Epidermal melanocyte (primary cell): ENCODE measurements around the gene PDE7B.

Source experiments
- DNase-seq: peaks from one replicate; pipeline ENCODE4 v3.0.0; 2011; ENCODE audit warnings: low spot score; ENCODE audit not compliant: insufficient read length

The PDE7B gene

DNA sequence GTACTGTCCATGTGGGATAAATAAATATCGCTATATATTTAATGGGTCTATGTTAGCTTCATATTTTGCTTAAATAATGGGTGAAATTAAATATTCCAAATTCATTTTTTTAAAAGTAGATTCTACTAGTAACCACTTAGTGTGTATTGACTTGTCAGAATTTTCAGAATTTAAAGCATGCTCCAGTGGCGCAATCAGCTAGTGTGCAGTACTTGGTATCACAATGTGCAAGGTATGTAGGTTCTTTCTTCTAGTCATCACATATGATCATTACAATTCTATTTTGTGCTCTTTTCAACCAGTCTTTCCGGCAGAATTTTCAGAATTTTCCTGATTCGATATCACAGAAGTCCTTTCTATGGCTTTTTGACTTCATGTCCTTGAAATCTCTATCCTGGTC, 32.6 kb downstream of the PDE7B start:
- no peak for DNase-seq

DNA sequence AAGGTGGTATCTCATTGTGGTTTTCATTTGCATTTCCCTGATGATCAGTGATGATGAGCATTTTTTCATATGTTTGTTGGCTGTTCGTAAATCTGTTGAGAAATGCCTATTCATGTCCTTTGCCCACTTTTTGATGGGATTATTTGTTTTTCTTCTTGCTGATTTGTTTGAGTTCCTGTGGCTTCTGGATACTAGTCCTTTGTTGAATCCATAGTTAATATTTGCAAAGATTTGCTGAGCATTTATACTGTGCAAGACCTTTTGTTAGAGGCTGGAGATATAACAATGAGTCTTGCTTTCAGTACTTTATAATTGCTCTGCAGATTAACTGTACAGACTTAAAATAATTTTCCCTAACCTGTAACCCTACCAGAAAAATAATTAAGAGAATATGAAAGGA, 35.6 kb downstream of the PDE7B start:
- DNase-seq: no peak

DNA sequence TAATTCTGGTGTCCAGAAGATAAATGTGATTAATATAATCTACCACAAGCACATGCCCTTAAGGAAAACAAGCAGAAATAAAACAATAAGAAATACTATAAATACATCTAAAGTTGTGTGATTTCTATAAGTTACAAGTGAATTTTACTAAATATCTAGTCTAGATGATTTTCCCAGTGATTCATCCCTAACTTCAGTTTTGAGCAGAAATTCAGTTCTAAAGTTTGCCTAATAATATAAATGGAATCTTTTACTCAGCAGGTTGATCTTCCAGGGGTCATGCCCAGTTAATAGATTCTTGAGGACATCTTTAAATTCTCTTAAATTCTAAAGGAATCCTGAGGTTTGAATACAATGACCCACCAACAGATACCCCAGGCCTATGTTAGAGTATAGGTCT, 37.3 kb downstream of the PDE7B start:
- DNase-seq: no peak

DNA sequence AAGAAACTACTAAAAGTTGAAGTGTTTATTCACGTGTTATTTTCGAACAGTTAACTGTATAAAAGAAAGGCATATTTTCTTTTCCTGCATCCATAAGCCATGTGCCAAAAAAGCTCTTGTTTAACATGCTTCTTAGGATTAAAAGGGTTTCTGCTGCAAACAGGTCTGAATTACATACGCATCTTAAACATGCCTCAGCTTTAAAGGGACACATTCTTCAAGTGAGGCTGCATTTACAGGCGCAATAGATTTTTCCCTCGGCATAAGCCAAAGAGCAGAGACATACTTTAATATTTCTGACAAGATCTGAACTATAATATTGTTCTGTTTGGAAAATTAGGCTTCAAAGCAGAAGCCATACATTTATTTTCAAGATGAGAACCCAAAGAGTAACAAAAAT, 39.4 kb downstream of the PDE7B start:
- no peak for DNase-seq

DNA sequence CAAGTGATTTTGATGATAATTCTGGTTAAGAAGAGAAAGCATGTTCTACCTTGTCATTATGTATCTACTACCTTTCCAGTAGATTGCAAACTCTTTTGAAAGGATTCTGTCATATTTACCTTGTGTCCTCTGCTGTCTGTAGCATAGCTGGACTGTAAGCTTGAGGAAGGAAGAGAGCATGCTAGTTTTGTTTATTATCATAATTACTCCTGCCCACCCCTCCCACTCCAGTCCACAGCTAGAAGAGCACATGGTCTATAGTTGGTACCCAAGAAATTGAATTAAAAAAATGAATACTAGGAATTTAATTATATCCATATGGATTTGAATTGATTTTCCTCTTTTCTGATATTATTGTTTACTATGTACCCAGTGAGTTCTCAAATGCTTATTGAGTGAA, 40.2 kb downstream of the PDE7B start:
- DNase-seq: no peak

DNA sequence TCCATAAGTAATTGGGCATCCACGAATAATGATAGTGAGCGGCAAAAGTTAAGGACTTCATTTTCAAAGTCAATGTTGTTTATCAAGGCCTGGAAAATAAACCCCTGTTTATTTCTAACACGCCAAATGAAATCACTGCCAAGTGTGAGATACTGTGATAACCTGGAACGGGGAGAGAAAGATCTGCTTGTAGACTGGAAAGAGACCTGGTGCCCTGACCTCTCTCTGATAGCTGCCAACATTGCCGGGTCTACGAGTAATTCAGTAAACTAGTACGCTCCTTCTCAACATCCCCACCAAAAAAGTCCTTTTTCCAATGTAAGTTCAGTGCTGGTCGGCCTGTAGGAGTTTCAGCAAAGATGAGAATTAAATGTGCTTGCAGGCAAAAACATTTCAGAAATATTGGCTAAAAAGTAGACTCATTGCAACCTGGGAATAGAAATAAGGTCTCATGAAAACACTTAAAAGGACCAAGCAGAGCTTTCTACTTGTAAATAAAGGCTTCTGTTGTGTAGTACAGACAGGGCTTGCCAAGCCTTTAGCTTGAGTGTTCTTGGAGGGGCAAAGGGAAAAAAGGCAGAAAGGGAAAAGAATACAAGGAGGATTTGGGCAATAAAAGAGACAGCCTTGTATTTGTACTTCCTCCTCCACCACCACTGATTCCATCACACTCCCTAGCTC, 43.9 kb downstream of the PDE7B start:
- DNase-seq: no peak

DNA sequence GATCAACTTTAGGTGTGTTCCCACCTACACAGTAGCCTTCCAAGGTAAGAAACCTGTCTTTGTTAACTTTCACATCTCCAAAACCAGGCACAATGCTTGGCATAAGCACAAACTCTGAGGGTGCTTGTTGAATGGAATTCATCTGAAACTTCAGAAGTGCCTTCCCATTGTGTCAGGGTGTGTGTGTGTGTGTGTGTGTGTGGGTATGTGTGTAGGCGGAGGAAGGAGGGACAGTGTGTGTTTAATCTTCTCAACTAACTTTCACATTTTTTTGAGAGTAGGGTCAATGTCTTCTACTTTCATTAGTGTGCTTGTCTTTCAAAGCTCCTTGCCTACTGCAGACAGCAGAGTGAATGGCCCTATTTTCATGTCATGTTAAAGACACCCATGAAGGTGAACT, 45.6 kb downstream of the PDE7B start:
- no peak for DNase-seq

DNA sequence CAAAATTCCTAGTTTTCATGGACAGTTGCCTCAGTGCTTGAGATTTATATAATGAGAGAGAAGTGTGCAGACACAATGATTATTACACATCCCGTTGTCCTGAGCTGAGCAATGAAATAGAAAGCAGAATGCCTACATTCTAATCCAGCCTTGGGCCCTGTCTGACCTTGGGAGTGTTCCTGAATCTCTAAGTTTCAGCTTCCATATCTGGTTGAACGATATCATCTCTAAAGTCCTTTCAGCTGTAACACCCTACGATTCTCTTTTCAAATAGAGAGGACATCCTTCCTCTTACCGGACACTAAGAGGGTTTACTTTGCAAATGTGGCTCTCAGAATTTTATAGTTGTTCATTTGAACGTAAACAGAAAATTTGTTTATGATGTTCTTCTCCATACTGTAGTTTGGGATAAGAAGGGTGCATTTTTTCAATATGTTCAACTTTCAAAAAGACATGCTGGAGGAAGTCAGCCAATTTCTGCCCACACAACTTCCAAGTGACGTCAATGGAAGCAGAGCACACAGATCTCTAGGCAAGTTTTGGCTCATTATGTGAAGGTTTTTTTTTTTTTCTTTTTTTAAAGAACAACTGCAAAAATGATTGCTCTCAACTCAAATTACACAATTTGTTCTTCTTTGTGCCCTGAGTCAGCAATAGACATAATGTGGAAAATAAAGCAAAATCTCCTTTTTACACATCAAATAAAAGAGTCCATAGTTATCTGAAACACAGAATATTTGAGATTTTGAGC, 50.4 kb downstream of the PDE7B start:
- no peak for DNase-seq

DNA sequence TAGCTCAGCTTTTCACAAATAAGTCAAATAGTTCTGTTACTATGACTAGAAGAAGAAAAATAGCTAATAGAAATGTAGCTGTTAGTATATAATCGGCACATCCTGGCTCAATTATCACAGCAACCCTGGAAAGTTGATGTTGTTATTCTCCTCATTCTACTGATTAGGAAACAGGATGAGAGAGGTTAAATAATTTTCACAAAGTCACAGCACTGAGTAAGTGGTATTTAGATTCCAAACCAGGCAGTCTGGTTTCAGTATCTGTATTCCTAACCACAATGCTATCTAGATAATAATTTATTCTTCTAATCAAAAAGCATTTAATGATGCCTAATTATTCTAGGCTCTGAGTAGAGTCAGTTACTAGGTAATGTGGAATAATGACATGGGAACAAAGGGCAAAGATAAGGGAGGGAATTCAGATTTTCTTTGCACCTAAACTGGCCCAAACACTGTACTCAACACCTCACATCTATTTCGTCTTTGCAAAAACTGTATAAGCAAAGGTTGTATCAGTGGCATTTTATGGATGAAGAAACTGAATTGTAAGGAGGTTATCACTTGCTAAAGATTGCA, 51.3 kb downstream of the PDE7B start:
- no peak for DNase-seq

DNA sequence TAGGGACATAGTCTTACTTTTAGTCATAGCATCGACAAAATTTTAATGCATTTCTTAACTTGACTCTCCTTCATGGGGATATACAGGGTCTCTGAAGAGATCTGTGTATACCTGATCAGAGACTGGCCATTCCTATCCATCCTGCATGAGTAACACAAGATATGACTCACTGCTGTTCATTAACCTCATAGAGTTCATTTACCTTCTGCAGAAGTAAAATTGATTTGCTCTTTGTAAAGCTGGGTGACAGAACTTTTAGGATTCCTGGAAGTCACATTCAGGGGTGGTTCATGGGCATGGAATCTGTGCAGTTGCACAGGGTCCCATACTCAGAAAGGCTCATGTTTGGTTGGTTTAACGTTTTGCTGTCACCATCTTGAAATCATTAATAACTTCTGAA, 53.2 kb downstream of the PDE7B start:
- no peak for DNase-seq

DNA sequence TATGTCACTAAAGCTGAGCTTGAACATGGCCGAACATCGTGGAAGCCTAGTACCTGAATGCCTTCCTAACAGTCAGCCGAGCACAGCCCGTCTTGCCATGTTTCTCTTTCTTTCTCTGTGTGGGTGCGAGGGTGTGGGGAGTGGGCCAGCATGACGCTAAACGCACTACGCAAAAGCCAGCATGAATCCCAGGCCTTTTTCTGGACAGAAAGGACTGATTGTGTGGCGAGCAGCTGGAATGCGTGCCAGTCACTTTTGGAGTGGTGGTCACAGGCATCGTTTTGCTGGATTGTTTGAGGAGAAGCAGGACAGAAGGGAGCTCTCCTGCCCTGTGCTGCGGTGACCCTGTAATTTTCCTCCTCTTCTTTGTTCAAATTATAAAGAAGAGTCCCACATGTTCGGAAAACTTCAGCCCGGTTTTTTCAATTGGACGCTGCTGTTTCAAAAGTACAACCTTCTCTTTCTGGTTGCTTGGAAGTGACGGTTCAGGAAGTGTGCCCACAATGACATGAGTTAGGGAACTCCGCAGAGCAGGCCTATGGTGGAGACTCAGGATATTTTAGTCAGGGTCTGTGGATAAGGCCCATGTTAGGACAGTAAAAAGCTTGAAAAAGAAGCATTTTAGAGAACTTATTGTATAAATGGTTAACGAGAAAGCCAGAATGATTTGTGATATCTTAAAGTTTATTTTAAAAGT, 54.3 kb downstream of the PDE7B start:
- no peak for DNase-seq

DNA sequence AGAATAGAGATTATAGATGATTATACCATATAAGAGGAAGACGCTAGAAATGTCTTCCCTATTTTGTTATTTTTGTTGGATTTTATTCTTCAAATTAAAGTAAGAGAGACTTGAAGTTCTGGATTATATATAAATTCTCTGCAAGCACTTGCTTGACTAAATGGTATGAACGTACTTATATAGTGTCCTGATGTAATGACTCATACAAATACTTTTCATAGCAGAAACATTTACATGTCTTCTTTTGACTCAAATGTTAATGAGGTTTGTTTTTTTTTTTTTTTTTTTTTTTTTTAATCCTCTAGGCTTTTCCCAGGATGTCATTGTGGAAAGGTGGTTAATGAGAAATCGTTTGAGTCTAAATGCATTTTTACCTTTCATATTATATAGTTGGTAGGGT, 55.0 kb downstream of the PDE7B start:
- DNase-seq: no peak

DNA sequence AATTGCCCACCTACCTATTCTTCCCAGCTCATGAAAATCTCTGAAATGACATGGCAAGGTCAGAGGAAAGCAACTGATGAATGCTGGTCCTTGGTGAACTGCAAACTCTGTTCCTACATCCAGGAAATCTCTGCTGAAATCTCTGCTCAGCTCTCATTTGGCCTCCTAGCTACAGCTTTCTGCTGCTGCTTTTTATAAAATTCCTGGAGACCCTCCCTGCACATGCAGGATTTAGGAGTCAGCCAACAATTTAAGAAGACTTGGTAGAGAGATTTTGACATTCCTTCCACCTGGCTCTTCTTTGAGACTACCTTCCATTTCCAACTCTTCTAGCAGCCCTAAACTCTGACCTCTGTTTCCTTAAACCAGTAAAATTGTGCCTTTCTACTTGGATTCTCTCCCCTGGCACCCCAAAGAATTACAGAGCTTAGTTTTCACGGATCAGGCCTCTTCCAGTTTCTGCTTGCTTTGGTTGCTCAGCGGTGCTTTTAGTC, 55.5 kb downstream of the PDE7B start:
- no peak for DNase-seq

DNA sequence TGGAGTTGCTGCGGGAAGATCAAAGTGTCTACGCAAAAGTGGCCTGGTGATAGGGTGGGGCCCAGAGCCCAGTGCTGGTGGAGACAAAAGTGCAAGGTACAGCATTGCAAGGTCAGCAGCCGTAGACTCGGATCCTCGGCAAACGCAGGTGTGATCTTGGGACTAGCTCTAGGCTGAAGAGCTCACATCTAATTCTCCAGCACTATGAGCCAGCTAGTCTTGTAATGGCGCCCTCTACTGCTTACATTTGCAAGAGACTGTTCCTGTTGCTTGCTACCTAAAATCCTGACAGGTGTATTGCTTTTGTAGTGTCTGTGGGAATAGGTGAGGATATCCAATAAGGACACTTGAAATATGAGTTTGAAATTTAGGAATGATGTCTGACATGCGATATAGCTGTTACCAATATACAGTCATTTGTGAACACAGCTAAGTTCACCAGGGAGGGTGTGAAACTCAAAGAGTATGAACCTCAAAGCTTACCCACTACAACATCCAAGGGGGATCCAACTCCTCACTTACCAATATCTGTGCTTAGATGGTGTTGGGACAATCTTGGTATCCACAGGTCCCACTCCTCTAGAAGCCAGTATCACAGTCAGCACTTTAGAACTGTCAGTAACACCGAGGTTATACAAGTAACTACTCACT, 58.4 kb downstream of the PDE7B start:
- no peak for DNase-seq

DNA sequence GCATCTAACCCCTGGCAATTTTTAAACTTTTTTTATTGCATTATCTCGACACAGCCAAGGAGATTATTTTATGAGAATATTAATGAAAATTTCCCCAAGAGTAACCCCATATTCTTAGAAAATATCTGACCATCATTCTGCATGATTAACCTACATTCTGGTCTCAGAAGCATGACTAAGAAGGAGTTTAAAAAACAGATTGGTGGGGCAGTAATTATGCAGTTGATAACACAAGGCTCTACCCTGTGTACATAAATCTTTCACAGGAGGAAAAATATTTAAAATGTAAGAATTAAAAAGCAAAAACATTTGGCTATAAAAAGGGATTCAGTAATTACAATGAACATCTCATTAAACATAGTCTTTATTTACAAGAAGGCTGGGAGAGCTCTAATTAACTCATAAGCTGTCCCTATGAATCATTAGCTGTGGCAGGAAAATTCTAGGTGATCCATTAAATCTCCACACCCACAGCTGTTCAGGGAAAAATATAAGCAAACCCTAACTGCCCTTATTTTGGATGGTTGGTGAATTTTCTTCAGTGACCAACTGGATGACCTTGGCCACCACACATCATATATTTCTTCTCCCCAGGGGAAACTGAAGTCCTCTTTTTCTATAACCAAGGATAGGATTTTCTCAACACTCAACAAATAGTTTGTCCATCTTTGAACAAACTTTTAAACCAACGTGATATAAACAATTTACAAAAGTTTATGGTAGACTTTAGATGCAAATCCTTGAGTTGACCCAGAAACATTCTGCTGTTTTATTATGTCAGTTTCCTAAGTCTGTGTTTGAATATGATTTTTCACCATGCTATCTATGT, 59.5 kb downstream of the PDE7B start:
- no peak for DNase-seq

DNA sequence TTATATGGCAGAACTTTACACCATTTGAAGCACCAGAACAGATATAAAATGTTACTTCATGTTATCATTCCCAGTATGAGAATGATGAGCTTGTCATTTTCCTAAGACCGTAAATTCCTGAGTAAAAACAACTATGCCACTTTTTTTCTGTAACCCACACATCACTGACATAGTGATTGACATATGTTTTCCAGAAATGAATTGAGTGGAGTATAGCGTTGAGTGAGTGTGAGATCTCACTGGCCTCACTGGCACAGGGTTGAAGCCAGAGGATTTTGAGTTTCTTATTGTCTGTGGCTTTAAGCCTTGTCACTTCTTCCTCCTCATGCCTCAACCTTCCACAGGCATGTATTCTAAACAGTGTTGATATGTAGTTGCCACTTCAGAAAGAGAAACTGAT, 62.3 kb downstream of the PDE7B start:
- no peak for DNase-seq

DNA sequence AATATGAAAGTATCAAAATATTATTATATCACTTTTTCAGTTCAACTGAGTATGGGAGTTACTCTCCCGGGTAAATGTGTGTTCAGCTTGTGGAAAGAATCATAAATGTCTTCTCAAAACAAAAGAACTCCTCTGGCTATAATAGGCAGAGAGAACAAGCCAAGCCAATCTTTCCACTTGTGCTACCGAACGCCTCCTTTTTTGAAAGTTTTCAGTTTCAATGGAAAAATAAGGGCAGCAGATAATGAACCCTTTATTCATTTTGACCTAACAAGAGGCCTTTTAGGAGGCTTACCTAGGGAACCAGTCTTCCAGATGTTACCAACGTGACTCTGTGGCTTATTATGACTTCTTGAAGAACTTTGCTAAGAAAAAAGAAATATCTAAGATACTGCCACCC, 67.5 kb downstream of the PDE7B start:
- no peak for DNase-seq

DNA sequence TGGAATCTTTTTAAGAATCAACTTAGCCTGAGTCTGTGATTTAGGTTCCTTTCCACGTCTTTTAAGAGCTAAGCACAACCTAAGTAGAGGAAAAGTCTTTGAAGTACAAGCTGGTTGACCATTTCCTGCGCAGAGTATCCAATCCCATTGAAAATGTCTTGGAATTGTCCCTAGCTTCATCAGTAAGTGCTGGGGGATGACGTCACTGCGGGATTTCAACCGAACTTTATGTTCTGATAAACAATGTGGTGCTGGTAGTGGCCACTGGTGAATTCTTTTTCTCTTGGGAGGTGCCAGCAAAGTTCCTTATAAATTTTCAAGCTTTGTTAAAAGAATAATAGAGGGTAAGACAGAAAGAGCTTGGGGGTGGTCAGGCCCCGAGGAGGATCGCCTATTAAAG, 69.2 kb downstream of the PDE7B start:
- DNase-seq: no peak

DNA sequence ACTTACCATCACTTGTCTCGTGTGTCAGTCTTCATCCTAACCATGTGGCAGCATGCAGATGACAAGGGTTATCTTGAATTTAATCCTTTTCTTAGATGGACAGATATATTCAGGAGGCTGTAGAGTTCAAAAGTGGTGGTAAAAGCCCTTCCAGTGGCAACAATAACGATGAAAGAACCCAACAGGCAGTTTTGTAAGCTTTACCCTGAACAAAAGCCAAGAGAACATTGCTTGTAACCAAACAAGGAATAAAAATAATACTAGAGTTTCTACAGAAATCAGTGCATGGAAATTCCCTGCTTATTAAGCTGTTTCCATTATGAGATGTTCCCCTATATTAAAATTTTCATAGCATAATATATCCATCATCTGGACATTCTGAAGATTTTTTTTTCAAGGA, 69.7 kb downstream of the PDE7B start:
- DNase-seq: no peak

DNA sequence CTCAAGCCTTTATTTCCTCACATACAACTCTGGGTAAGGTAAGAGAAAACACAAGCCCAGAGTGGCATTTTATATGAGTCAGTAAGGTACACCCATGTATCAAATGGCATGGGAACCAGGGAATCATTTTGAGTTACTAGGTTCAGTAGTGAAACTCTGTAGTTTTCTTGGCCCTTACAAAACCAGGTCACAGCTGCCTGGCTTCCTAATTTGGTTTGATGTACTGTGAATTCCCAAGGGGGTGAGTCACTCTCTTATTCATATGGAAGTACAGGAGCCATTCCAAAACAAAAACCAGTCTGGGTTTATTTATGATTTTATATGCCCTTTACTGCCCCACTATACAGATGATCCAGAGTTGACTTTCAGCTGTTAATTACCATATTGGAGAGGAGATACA, 70.7 kb downstream of the PDE7B start:
- DNase-seq: peak; percentile 19

DNA sequence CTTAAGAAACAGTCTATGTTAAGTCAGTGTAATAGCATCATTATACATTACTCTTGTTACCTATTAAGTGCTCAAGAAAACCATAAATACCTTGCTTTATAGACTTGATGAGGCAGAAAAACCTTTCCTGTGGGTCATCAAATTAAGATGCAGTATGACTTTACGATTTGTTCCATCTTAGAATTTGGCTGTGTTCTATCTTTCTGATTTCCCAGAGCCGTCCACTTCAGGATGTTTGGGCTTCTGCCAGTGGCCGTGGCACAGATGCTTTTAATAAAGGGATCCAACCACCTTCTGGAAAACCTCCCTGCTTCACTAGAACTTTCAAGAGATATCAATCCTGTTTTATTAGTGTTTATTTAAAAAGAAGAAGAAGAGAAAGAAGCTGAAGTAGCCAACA, 71.2 kb downstream of the PDE7B start:
- DNase-seq: no peak
